GM12892 (cell line): ENCODE results near the gene RPS14. TPM values are rescaled to one million over a fixed set of nuclear protein-coding genes. Genes with fewer than 3 reads are reported as not detected.

Source experiments
- DNase-seq: peaks from one replicate; pipeline ENCODE4 v3.0.0; 2011; ENCODE audit not compliant: insufficient read length
- FAIRE-seq: peaks from 2 replicates; lab custom pipeline; 2011; peaks lifted over from hg19 to GRCh38; lab: Jason Lieb, UNC
- POLR2A ChIP-seq: IDR thresholded peaks from 2 replicates; pipeline ENCODE4 v1.6.1; 2011; ENCODE audit warnings: low read depth, low read length, control low read depth
- POLR2AphosphoS5 ChIP-seq: IDR thresholded peaks from 2 replicates; pipeline ENCODE4 v1.6.1; 2011; ENCODE audit warnings: low read depth, low read length, control low read depth
- TAF1 ChIP-seq: IDR thresholded peaks from 2 replicates; pipeline ENCODE4 v1.6.1; 2011; ENCODE audit warnings: low read depth, mild to moderate bottlenecking, control low read depth, low read length, borderline replicate concordance
- polyA plus RNA-seq: library from polyadenylated mRNA; unstranded; fragments of >200 nt; gene quantifications from one replicate; pipeline ENCODE4 v1.2.1, GENCODE V29; 2012; ENCODE audit warnings: missing spikeins, inconsistent platforms; ENCODE audit not compliant: missing spikeins

RPS14 gene
- polyA plus RNA-seq, result 4,425 TPM

DNA sequence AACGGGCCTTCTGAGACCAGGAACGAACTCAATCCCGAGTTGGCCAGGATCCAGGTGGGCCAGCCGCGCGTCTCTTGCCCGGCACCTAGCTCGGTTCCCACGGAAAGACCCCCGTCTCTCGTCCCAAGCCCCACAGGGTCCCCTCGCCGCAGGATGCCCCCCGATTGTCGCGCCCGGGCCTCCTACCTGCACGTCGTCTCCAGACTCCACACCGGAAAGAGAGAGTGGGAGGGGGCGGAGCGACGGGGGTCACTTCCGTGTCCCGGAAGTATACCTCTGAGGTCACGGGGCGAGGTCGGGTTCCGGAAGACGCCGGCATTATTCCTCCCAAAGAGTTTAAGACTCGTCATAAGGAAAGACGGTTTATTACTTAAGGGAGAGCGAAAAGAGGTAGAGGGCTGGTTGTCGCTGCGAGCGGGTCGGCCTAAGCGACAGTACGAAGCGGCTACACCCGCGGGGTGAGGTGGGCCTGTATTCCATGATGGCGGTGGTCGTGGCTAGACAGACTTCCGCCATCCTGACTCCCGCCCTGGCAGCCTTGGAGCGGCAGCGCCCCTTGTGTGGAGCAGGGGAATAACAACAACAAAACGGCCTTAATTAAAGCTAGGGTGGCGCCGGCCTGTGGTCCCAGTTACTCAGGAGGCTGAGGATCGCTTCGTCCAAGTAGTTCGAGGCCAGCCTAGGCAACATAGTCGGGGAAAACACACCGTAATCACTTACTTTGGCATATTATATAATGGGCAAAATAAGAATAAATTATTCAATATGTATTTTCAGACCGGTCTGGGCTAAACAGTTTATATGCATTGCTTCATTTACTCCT is at the start of gene RPS14:
TSS of gene RPS14 (minus strand) at position 223 of the 823 bp plus-strand sequence. CDS start 2,006 bp downstream, outside the sequence.
- TF ChIP-seq POLR2AphosphoS5 (peak; percentile 98), POLR2A (peak; percentile 98), TAF1 (peak; percentile 99)
- peak; percentile 93 for FAIRE-seq
- peak; percentile 93 for DNase-seq

- DNase-seq, result no peak
- no peak for FAIRE-seq
- no peak for TF ChIP-seq POLR2A
- TF ChIP-seq POLR2AphosphoS5, result no peak
- no peak for TF ChIP-seq TAF1
Observed at GRCh38 chr5:150498971-150499370, 49.4 kb upstream of the RPS14 start.

GRCh38 chr5:150498501-150498900 is 49.0 kb upstream of the RPS14 start:
- DNase-seq, result no peak
- no peak for FAIRE-seq
- TF ChIP-seq POLR2AphosphoS5, result no peak
- no peak for TF ChIP-seq POLR2A
- no peak for TF ChIP-seq TAF1

GRCh38 chr5:150497989-150498317 is 48.4 kb upstream of the RPS14 start:
- DNase-seq (no peak), FAIRE-seq (no peak)
- TF ChIP-seq POLR2AphosphoS5 (no peak), POLR2A (no peak), TAF1 (no peak)

- DNase-seq (no peak), FAIRE-seq (no peak)
- TF ChIP-seq TAF1, result no peak
- TF ChIP-seq POLR2AphosphoS5, result no peak
- TF ChIP-seq POLR2A, result no peak
Observed at GRCh38 chr5:150497274-150497988, 47.9 kb upstream of the RPS14 start.

GRCh38 chr5:150496534-150496933 is 47.0 kb upstream of the RPS14 start:
- no peak for TF ChIP-seq TAF1
- TF ChIP-seq POLR2A, result no peak
- no peak for TF ChIP-seq POLR2AphosphoS5
- FAIRE-seq (no peak), DNase-seq (no peak)

- no peak for TF ChIP-seq POLR2AphosphoS5
- TF ChIP-seq TAF1, result no peak
- TF ChIP-seq POLR2A, result no peak
- FAIRE-seq (no peak), DNase-seq (no peak)
Observed at GRCh38 chr5:150496098-150496497, 46.6 kb upstream of the RPS14 start.

DNA sequence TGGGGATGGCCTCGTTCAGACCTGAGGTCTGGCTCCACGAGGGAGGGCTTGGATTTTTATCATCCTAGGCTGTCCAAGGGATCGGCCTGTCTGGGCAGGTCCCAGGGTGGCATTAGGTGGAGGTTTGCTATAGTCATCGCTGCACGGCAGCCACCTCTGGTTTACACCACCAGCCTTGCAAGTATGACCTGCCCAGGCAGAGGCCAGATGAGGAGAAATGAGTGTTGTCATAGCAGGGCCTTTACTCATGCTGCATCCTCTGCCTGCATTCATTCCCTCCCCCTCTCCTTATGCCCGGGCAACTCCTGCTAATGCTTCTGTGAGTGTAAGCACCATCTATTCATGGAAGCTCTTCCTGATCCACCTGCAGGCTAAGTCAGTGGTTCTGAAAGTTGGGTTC is 43.1 kb upstream of the RPS14 start:
- FAIRE-seq (no peak), DNase-seq (no peak)
- TF ChIP-seq TAF1 (no peak), POLR2A (no peak), POLR2AphosphoS5 (no peak)

GRCh38 chr5:150491876-150492275 is 42.3 kb upstream of the RPS14 start:
- FAIRE-seq (no peak), DNase-seq (no peak)
- TF ChIP-seq TAF1 (no peak), POLR2AphosphoS5 (no peak), POLR2A (no peak)

DNA sequence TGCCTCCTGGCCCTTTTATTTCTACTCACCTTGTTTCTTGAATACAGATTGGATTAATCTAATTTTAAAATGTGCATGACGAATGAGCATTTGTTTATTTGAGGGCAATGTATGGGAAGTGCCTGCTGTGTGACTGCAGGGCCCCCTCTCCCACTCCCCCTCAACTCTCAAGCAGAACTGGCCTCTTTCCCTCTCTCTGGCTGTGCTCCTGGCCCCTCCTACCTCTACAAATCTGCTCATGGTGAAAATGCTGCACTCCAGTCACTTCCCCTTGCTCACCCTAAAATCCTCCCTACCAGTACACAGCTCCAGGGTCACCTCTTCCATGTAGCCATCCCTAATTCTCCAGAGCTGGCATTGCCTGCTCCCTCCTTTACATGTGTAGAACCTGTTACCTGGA is 41.2 kb upstream of the RPS14 start:
- no peak for DNase-seq
- FAIRE-seq, result no peak
- no peak for TF ChIP-seq POLR2AphosphoS5
- TF ChIP-seq TAF1, result no peak

GRCh38 chr5:150490296-150490669 is 40.7 kb upstream of the RPS14 start:
- FAIRE-seq (no peak), DNase-seq (no peak)
- TF ChIP-seq POLR2AphosphoS5, result no peak
- no peak for TF ChIP-seq TAF1
- TF ChIP-seq POLR2A, result no peak
